K562 (cell line): ENCODE results near the gene PRKAG1. TPM values are rescaled to one million over a fixed set of nuclear protein-coding genes. Genes with fewer than 3 reads are reported as not detected.

Source experiments
- ATAC-seq: fragments of 200-7000 bp; cut with Tn5 transposase; 3 replicates; pipeline ENCODE4 v1.9.1; 2020; ENCODE audit warnings: moderate library complexity
- BruUV-seq: library from RNA; stranded (reverse); fragments of 400-500 nt; replicated peaks from 2 replicates; lab custom pipeline; 2021; lab: Mats Ljungman, UMichigan
- CTCF ChIA-PET: fragments of 300-600 bp; formaldehyde crosslinking; extraction: SDS; loops from one replicate; lab custom pipeline; 2021; ENCODE audit warnings: low intra/inter-chr PET ratio; lab: Yijun Ruan, JAX
- POLR2A ChIA-PET: fragments of 300-600, 350-650 bp; sonication (Branson Sonifier 250); formaldehyde crosslinking; extraction: SDS; loops from one replicate; lab custom pipeline; 2021; ENCODE audit warnings: antibody characterized with exemption, inconsistent platforms; lab: Yijun Ruan, JAX
- DNase-seq, 4 experiments: peaks; one replicate each; pipeline versions ENCODE4 v3.0.0 to v3.0.0-alpha.2; 2011 to 2018; ENCODE audit warnings: low spot score in 3 of 4, mixed read lengths in 3 of 4; ENCODE audit errors: extremely low read depth in 1 of 4
- FAIRE-seq: peaks from 2 replicates; lab custom pipeline; 2011; peaks lifted over from hg19 to GRCh38; lab: Jason Lieb, UNC
- H2AFZ ChIP-seq: 2 replicates; pipeline ENCODE4 v1.6.0; 2011; ENCODE audit warnings: low read depth, low read length, control low read depth, inconsistent platforms
- H3K27ac ChIP-seq: fragments of 200-600 bp; 3 replicates; pipeline ENCODE4 v1.8.0; 2011; ENCODE audit warnings: low read depth, mild to moderate bottlenecking, control low read depth, inconsistent platforms, low read length, moderate library complexity, mixed read lengths; ENCODE audit errors: extremely low read depth
- H3K27me3 ChIP-seq, 2 experiments: fragments of 300-600 bp in 1 of 2; 2 replicates in 1 of 2; 3 replicates in 1 of 2; pipeline versions ENCODE4 v1.6.0 to v1.8.0; 2011; ENCODE audit warnings: inconsistent platforms in 2 of 2, low read length in 2 of 2, mild to moderate bottlenecking in 1 of 2, mixed read lengths in 1 of 2, moderate library complexity in 1 of 2; ENCODE audit not compliant: control insufficient read depth in 2 of 2, insufficient read depth in 2 of 2
- H3K36me3 ChIP-seq: fragments of 300-600 bp; 3 replicates; pipeline ENCODE4 v1.8.0; 2011; ENCODE audit warnings: mild to moderate bottlenecking, low read length, inconsistent platforms; ENCODE audit not compliant: control insufficient read depth, insufficient read depth
- H3K4me1 ChIP-seq, 2 experiments: fragments of 200-600 bp in 1 of 2; replicated peaks in 1 of 2; 2 replicates in 1 of 2; 3 replicates in 1 of 2; pipeline versions ENCODE4 v1.5.1 to v1.8.0; 2011; ENCODE audit warnings: inconsistent platforms in 2 of 2, low read length in 2 of 2, mild to moderate bottlenecking in 1 of 2, mixed read lengths in 1 of 2, moderate library complexity in 1 of 2; ENCODE audit not compliant: control insufficient read depth in 2 of 2, insufficient read depth in 2 of 2
- H3K4me2 ChIP-seq: 2 replicates; pipeline ENCODE4 v1.6.1; 2011; ENCODE audit warnings: low read length, control low read depth, inconsistent platforms, mixed read lengths; ENCODE audit not compliant: insufficient read depth
- H3K4me3 ChIP-seq: fragments of 200-600 bp; sonication (generic), shearing (Covaris generic); 2 replicates; pipeline ENCODE4 v1.5.1; 2016; ENCODE audit warnings: control low read depth, inconsistent platforms
- H3K79me2 ChIP-seq: fragments of 200-600 bp; 3 replicates; pipeline ENCODE4 v1.8.0; 2011; ENCODE audit warnings: low read length, inconsistent platforms; ENCODE audit not compliant: control insufficient read depth, insufficient read depth
- H3K9ac ChIP-seq, 2 experiments: 2 replicates each; pipeline versions ENCODE4 v1.6.0 to v1.6.1; 2011; ENCODE audit warnings: low read depth in 2 of 2, low read length in 2 of 2, control low read depth in 1 of 2, inconsistent platforms in 1 of 2, mild to moderate bottlenecking in 1 of 2, mixed read lengths in 1 of 2; ENCODE audit not compliant: insufficient read depth in 1 of 2
- H3K9me1 ChIP-seq: one replicate; pipeline ENCODE4 v1.6.0; 2011; ENCODE audit warnings: inconsistent platforms, mild to moderate bottlenecking, low read length, moderate library complexity; ENCODE audit not compliant: control insufficient read depth, insufficient read depth
- H3K9me3 ChIP-seq: replicated peaks from 2 replicates; pipeline ENCODE4 v1.5.1; 2011; ENCODE audit warnings: low read depth, low read length, inconsistent platforms; ENCODE audit not compliant: control insufficient read depth, insufficient read depth
- H4K20me1 ChIP-seq: replicated peaks from 2 replicates; pipeline ENCODE4 v1.6.1; 2011; ENCODE audit warnings: low read length, inconsistent platforms, mixed read lengths; ENCODE audit not compliant: control insufficient read depth, insufficient read depth
- BMI1 ChIP-seq: fragments of 150-350 bp; IDR thresholded peaks from 2 replicates; pipeline ENCODE4 v1.6.1; 2014; ENCODE audit warnings: low read length
- CCAR2 ChIP-seq: fragments of 200-400 bp; formaldehyde crosslinking; IDR thresholded peaks from 2 replicates; pipeline ENCODE4 v1.6.1; 2017; ENCODE audit warnings: mild to moderate bottlenecking, low read depth, low read length
- DACH1 ChIP-seq: fragments of 450-650 bp; IDR thresholded peaks from 2 replicates; pipeline ENCODE4 v1.6.1; 2018; ENCODE audit not compliant: partially characterized antibody
- ETS2 ChIP-seq: IDR thresholded peaks from 2 replicates; pipeline ENCODE4 v1.6.1; 2016; ENCODE audit warnings: borderline replicate concordance, missing genetic modification characterization, mild to moderate bottlenecking, moderate library complexity, missing compliant biosample characterization; ENCODE audit not compliant: poor library complexity, severe bottlenecking
- FOXJ2 ChIP-seq: fragments of 200-800 bp; sonication (Bioruptor generic); IDR thresholded peaks from 2 replicates; pipeline ENCODE4 v1.6.1; 2016; ENCODE audit warnings: missing genetic modification characterization, missing compliant biosample characterization
- HDAC1 ChIP-seq, 2 experiments: fragments of 450-650 bp; IDR thresholded peaks; 2 replicates each; pipeline ENCODE4 v1.6.1; 2016 to 2017; ENCODE audit warnings: inconsistent platforms in 1 of 2, mild to moderate bottlenecking in 1 of 2, moderate library complexity in 1 of 2
- MNT ChIP-seq, 2 experiments: fragments of 450-650 bp; conservative IDR thresholded peaks; 2 replicates each; pipeline ENCODE4 v1.6.1; 2017; ENCODE audit warnings: mild to moderate bottlenecking in 2 of 2, moderate library complexity in 2 of 2
- NCOA2 ChIP-seq, 2 experiments: fragments of 450-650 bp; IDR thresholded peaks; 2 replicates each; pipeline ENCODE4 v1.6.1; 2018; ENCODE audit warnings: mild to moderate bottlenecking in 2 of 2, moderate library complexity in 1 of 2; ENCODE audit not compliant: partially characterized antibody in 2 of 2
- NEUROD1 ChIP-seq: fragments of 150-350 bp; IDR thresholded peaks from 2 replicates; pipeline ENCODE4 v1.6.1; 2014; ENCODE audit warnings: borderline replicate concordance, low read length, low read depth; ENCODE audit not compliant: partially characterized antibody
- NFE2L1 ChIP-seq: fragments of 450-650 bp; IDR thresholded peaks from 2 replicates; pipeline ENCODE4 v1.6.1; 2016; ENCODE audit warnings: missing genetic modification characterization, low read depth, mild to moderate bottlenecking, missing compliant biosample characterization, moderate library complexity, borderline replicate concordance
- NFRKB ChIP-seq: fragments of 450-650 bp; IDR thresholded peaks from 2 replicates; pipeline ENCODE4 v1.6.1; 2016; ENCODE audit warnings: low read depth
- PHF8 ChIP-seq: fragments of 200-600 bp; sonication (generic); IDR thresholded peaks from 2 replicates; pipeline ENCODE4 v1.6.1; 2012; ENCODE audit warnings: mixed run types, mild to moderate bottlenecking, inconsistent platforms, low read length, moderate library complexity, borderline replicate concordance
- RFX1 ChIP-seq: fragments of 450-650 bp; IDR thresholded peaks from 2 replicates; pipeline ENCODE4 v1.6.1; 2016; ENCODE audit warnings: mild to moderate bottlenecking, moderate library complexity
- ZNF584 ChIP-seq: fragments of 200-800 bp; sonication (Bioruptor generic); IDR thresholded peaks from 2 replicates; pipeline ENCODE4 v1.6.1; 2016; ENCODE audit warnings: low read depth, mild to moderate bottlenecking, missing genetic modification characterization, missing compliant biosample characterization
- WGBS: fragments of 100-300 bp; shearing (Covaris generic); methylation state at CpG from one replicate; pipeline ENCODE4 v1.1.6; 2016; ENCODE audit warnings: low coverage, mixed read lengths; ENCODE audit not compliant: insufficient coverage; ENCODE audit errors: missing lambda C conversion rate; 5-methylcytosine and 5-hydroxymethylcytosine counted together
- in situ Hi-C: fragments of 300-500 bp; cut with MboI; formaldehyde crosslinking; loops from 4 replicates; pipeline ENCODE4 v1.15.0; 2018; ENCODE audit warnings: inconsistent platforms, mixed read lengths
- intact Hi-C: fragments of 100-400 bp; cut with micrococcal nuclease; formaldehyde crosslinking; loops from 2 replicates; pipeline ENCODE4 v1.14.2; 2022
- polyA plus RNA-seq, 8 experiments: library from polyadenylated mRNA; depleted of rRNA in 4 of 8; stranded (reverse) in 5 of 8; unstranded in 3 of 8; fragments of >200 nt; fragmentation: Nextera tagmentation in 2 of 8; fragmentation: Illumina TruSeq in 1 of 8; extraction: Ambion mirVana in 2 of 8; extraction: Trizol in 1 of 8; gene quantifications; 2 replicates each; pipeline versions ENCODE4 v1.2.1 to v1.2.3, GENCODE V29; 2011 to 2014; ENCODE audit warnings: inconsistent platforms in 1 of 8, missing spikeins in 1 of 8
- total RNA-seq, 7 experiments: library from RNA; depleted of rRNA in 6 of 7; stranded (reverse); fragments of >200 nt in 6 of 7; fragmentation: Illumina TruSeq in 2 of 7; extraction: Trizol in 2 of 7; gene quantifications; 2 replicates each; pipeline versions ENCODE4 v1.2.1 to v1.2.3, GENCODE V29; 2011 to 2021; ENCODE audit warnings: low replicate concordance in 1 of 7
- TF ChIP-seq, protein P1 (sequence below): fragments of 250-450 bp; sonication (Bioruptor Pico); IDR thresholded peaks from 2 replicates; pipeline ENCODE4 v1.4.0; 2020; ENCODE audit warnings: mild to moderate bottlenecking
- TF ChIP-seq, protein P2 (sequence below): fragments of 200-400 bp; formaldehyde crosslinking; IDR thresholded peaks from 2 replicates; pipeline ENCODE4 v1.6.1; 2017; ENCODE audit warnings: mild to moderate bottlenecking, low read depth, low read length, moderate library complexity

The PRKAG1 gene
- total and polyA plus RNA-seq, 9 of the 15 experiments (the other 6 are each of a cell fraction or from before 2014, with no cell fraction given) = 51.1 to 126 (median 79.1) TPM

- peaks cover 16% of the 10 kb centered on the region; the same call in 2 of the 3 replicates for H3K79me2 ChIP-seq
- in situ Hi-C loops = no loop called here
- H2AFZ ChIP-seq = peak within 1 kb of the TSS; percentile 83
- peak within 1 kb of the TSS; percentile 40 for H3K4me3 ChIP-seq
- H3K9me1 ChIP-seq = no peaks in the 10 kb centered on the region
- CTCF ChIA-PET = no interaction called here
- peaks cover 13 to 47% of the 10 kb centered on the region in 2 experiments for H3K4me1 ChIP-seq
- no peaks in the 10 kb centered on the region for H3K9me3 ChIP-seq
- intact Hi-C loops = loop anchor here (1.0 to 10.0 kb wide), 2 partner anchors 93 to 235 kb away; no protein-coding TSS in a partner anchor
- WGBS = 18% methylated on average over 27 of the region's 30 CpGs
- H3K27ac ChIP-seq = peak within 1 kb of the TSS; percentile 45
- no peaks in the 10 kb centered on the region for H4K20me1 ChIP-seq
- POLR2A ChIA-PET = interaction anchor here (1.2 to 9.5 kb wide), 5 partner anchors 11 to 30 kb away, joined by 4 to 78 read pairs (median 5); partner anchors contain the start of gene PRKAG1
- no peaks in the 10 kb centered on the region for H3K27me3 ChIP-seq
- BruUV-seq = TSS peak; percentile 47
- FAIRE-seq (peak; percentile 69), DNase-seq (peak; percentile 70 to 80 (median 75)), ATAC-seq (peak; percentile 46)
- peak within 1 kb of the TSS; percentile 36 to 90 for H3K9ac ChIP-seq
- peaks cover 38% of the 10 kb centered on the region for H3K36me3 ChIP-seq
- peak within 1 kb of the TSS; percentile 74 for H3K4me2 ChIP-seq
- TF ChIP-seq, protein P1, sequence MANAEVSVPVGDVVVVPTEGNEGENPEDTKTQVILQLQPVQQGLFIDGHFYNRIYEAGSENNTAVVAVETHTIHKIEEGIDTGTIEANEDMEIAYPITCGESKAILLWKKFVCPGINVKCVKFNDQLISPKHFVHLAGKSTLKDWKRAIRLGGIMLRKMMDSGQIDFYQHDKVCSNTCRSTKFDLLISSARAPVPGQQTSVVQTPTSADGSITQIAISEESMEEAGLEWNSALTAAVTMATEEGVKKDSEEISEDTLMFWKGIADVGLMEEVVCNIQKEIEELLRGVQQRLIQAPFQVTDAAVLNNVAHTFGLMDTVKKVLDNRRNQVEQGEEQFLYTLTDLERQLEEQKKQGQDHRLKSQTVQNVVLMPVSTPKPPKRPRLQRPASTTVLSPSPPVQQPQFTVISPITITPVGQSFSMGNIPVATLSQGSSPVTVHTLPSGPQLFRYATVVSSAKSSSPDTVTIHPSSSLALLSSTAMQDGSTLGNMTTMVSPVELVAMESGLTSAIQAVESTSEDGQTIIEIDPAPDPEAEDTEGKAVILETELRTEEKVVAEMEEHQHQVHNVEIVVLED (CRISPR knock-in tag) = no peak
- TF ChIP-seq RFX1 = no peak
- no peak for TF ChIP-seq NCOA2 (IDR thresholded peaks at IDR 0.05; ENCODE audit: partially characterized antibody in 2 of 2)
- TF ChIP-seq, protein P2, sequence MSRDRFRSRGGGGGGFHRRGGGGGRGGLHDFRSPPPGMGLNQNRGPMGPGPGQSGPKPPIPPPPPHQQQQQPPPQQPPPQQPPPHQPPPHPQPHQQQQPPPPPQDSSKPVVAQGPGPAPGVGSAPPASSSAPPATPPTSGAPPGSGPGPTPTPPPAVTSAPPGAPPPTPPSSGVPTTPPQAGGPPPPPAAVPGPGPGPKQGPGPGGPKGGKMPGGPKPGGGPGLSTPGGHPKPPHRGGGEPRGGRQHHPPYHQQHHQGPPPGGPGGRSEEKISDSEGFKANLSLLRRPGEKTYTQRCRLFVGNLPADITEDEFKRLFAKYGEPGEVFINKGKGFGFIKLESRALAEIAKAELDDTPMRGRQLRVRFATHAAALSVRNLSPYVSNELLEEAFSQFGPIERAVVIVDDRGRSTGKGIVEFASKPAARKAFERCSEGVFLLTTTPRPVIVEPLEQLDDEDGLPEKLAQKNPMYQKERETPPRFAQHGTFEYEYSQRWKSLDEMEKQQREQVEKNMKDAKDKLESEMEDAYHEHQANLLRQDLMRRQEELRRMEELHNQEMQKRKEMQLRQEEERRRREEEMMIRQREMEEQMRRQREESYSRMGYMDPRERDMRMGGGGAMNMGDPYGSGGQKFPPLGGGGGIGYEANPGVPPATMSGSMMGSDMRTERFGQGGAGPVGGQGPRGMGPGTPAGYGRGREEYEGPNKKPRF = no peak
- peak in 1 of 2 experiments; percentile 59; a peak in 2 of 4 replicates for TF ChIP-seq HDAC1 (IDR thresholded peaks at IDR 0.05)
- TF ChIP-seq BMI1 = no peak
- TF ChIP-seq PHF8 = no peak
- no peak for TF ChIP-seq NEUROD1
- TF ChIP-seq NFRKB = no peak
- TF ChIP-seq FOXJ2 = no peak
- no peak for TF ChIP-seq ETS2
- TF ChIP-seq NFE2L1 (tag) = no peak
- TF ChIP-seq ZNF584 (CRISPR knock-in tag) = no peak
- no peak for TF ChIP-seq CCAR2
- peak; percentile 35 to 71 for TF ChIP-seq MNT (conservative IDR thresholded peaks at IDR 0.05)
- TF ChIP-seq DACH1 = no peak
Observed at GRCh38 chr12:48999371-49000131, 19.0 kb downstream of the PRKAG1 start, which contains the start of gene DDN. TSS of gene DDN (minus strand) at chr12:48999375. CDS start at chr12:48999287, 88 bp downstream.
